Left lung (tissue), 10 donors: Measurements from ENCODE around the gene ETV6. TPM values are rescaled to one million over a fixed set of nuclear protein-coding genes. Genes with fewer than 3 reads are reported as not detected.

Experiments
- ATAC-seq: fragments of 200-7000 bp; cut with Tn5 transposase; one replicate; pipeline ENCODE4 v1.9.1; 2020; ENCODE audit warnings: moderate library complexity
- DNase-seq, 4 donors: peaks; one replicate each; pipeline ENCODE4 v3.0.0-alpha.2; 2013 to 2020
- H3K27ac ChIP-seq, 2 donors: fragments of 200-600 bp; sonication (generic) in 1 of 2; one replicate each; pipeline versions ENCODE4 v1.5.0 to v1.8.0; 2020 to 2021
- H3K27me3 ChIP-seq, 2 donors: fragments of 200-600 bp; sonication (generic) in 1 of 2; one replicate each; pipeline versions ENCODE4 v1.5.0 to v1.8.0; 2020 to 2021
- H3K36me3 ChIP-seq, 2 donors: fragments of 200-600 bp; sonication (generic) in 1 of 2; one replicate each; pipeline versions ENCODE4 v1.5.0 to v1.8.0; 2020 to 2021
- H3K4me1 ChIP-seq, 2 donors: fragments of 200-600 bp; one replicate each; pipeline ENCODE4 v1.8.0; 2021
- H3K4me3 ChIP-seq, 2 donors: fragments of 200-600 bp; sonication (generic) in 1 of 2; one replicate each; pipeline versions ENCODE4 v1.5.0 to v1.8.0; 2020 to 2021; ENCODE audit warnings: mild to moderate bottlenecking in 1 of 2
- H3K9me3 ChIP-seq, 2 donors: fragments of 200-600 bp; sonication (generic) in 1 of 2; one replicate each; pipeline versions ENCODE4 v1.5.0 to v1.8.0; 2020 to 2021
- CTCF ChIP-seq, 2 donors: fragments of 200-600 bp; sonication (generic) in 1 of 2; IDR thresholded peaks; one replicate each; pipeline versions ENCODE4 v1.5.0 to v1.8.0; 2021; ENCODE audit warnings: antibody characterized with exemption in 2 of 2
- intact Hi-C, 2 donors: fragments of 100-400 bp; cut with DNase I; formaldehyde crosslinking; loops; one replicate each; pipeline versions ENCODE4 v1.11.2 to v1.14.2; 2022
- polyA plus RNA-seq, 6 donors: library from polyadenylated mRNA; unstranded; fragments of 120-200 nt; gene quantifications; one replicate each; pipeline ENCODE4 v1.2.1, GENCODE V29; 2013; ENCODE audit not compliant: insufficient read length in 6 of 6
- total RNA-seq, 2 donors: library from RNA; stranded (reverse); fragmentation: NEBNext Ultra II Directional; extraction: Animal tissue kit (Norgen Biotek cat#: 25700); gene quantifications; one replicate each; pipeline ENCODE4 v1.2.1, GENCODE V29; 2021
- donor health status: DM: no; HTN: yes; CAD: no.
- donor health status: DM: no; HTN: no; CAD: no.

Gene ETV6
- total and polyA plus RNA-seq, 8 donors: 16.0 to 44.7 (median 17.1) TPM

GRCh38 chr12:11797317-11797913 lies 147.9 kb downstream of the ETV6 start:
- Histone ChIP-seq H3K27me3 (no peaks in the 10 kb centered on the region), H3K4me1 (peaks cover 13 to 79% of the 10 kb centered on the region in 2 donors), H3K4me3 (no peak overlapping the region), H3K36me3 (no peaks in the 10 kb centered on the region), H3K27ac (peak overlapping the region in 1 of 2 donors; percentile 76), H3K9me3 (no peaks in the 10 kb centered on the region)
- DNase-seq: no peak
- ATAC-seq: peak; percentile 38
- intact Hi-C loops: no loop called here
- TF ChIP-seq CTCF (IDR thresholded peaks at IDR 0.05): no peak

GRCh38 chr12:11798006-11798708 lies 148.7 kb downstream of the ETV6 start:
- ATAC-seq (peak; percentile 20), DNase-seq (no peak)
- no peaks in the 10 kb centered on the region for H3K27me3 ChIP-seq
- peak overlapping the region in 1 of 2 donors; percentile 76 for H3K27ac ChIP-seq
- no peak for TF ChIP-seq CTCF (IDR thresholded peaks at IDR 0.05)
- H3K9me3 ChIP-seq: no peaks in the 10 kb centered on the region
- intact Hi-C loops: no loop called here
- peaks cover 13 to 82% of the 10 kb centered on the region in 2 donors for H3K4me1 ChIP-seq
- H3K4me3 ChIP-seq: no peak overlapping the region
- no peaks in the 10 kb centered on the region for H3K36me3 ChIP-seq

GRCh38 chr12:11798856-11799501 lies 149.5 kb downstream of the ETV6 start:
- H3K27me3 ChIP-seq: no peaks in the 10 kb centered on the region
- peak overlapping the region in 1 of 2 donors; percentile 76 for H3K27ac ChIP-seq
- intact Hi-C loops: no loop called here
- no peak for TF ChIP-seq CTCF (IDR thresholded peaks at IDR 0.05)
- H3K36me3 ChIP-seq: no peaks in the 10 kb centered on the region
- H3K4me3 ChIP-seq: no peak overlapping the region
- H3K9me3 ChIP-seq: no peaks in the 10 kb centered on the region
- peaks cover 13 to 73% of the 10 kb centered on the region in 2 donors for H3K4me1 ChIP-seq
- DNase-seq: no peak
- ATAC-seq: peak; percentile 10

GRCh38 chr12:11799502-11799873 lies 150.0 kb downstream of the ETV6 start:
- H3K27me3 ChIP-seq: no peaks in the 10 kb centered on the region
- no peaks in the 10 kb centered on the region for H3K36me3 ChIP-seq
- H3K4me3 ChIP-seq: no peak overlapping the region
- DNase-seq (no peak), ATAC-seq (no peak)
- intact Hi-C loops: no loop called here
- peak overlapping the region in 1 of 2 donors; percentile 76 for H3K27ac ChIP-seq
- no peaks in the 10 kb centered on the region for H3K9me3 ChIP-seq
- no peak for TF ChIP-seq CTCF (IDR thresholded peaks at IDR 0.05)
- H3K4me1 ChIP-seq: peaks cover 13 to 73% of the 10 kb centered on the region in 2 donors

GRCh38 chr12:11801643-11802042 lies 152.2 kb downstream of the ETV6 start:
- intact Hi-C loops: no loop called here
- Histone ChIP-seq H3K36me3 (no peaks in the 10 kb centered on the region), H3K9me3 (no peaks in the 10 kb centered on the region), H3K27me3 (no peaks in the 10 kb centered on the region), H3K27ac (peak overlapping the region in 1 of 2 donors; percentile 68), H3K4me3 (no peak overlapping the region), H3K4me1 (peaks cover 5 to 54% of the 10 kb centered on the region in 2 donors)
- ATAC-seq (no peak), DNase-seq (no peak)
- no peak for TF ChIP-seq CTCF (IDR thresholded peaks at IDR 0.05)
